H1 (cell line): ENCODE measurements around the gene SERINC5. TPM values are rescaled to one million over a fixed set of nuclear protein-coding genes. Genes with fewer than 3 reads are reported as not detected.

Source experiments
- CTCF ChIA-PET: fragments of 300-600 bp; sonication (Branson Sonifier 250); formaldehyde crosslinking; loops from one replicate; lab custom pipeline; 2021; ENCODE audit not compliant: partially characterized antibody; lab: Charles Lee
- POLR2A ChIA-PET: fragments of 300-600 bp; sonication (Branson Sonifier 250); formaldehyde crosslinking; loops from one replicate; lab custom pipeline; 2021; ENCODE audit warnings: inconsistent platforms; ENCODE audit not compliant: partially characterized antibody; lab: Charles Lee
- DNase-seq, 2 experiments: peaks; one replicate each; pipeline versions ENCODE4 v3.0.0 to v3.0.0-alpha.2; 2010 to 2022; ENCODE audit warnings: low spot score in 2 of 2, low read depth in 1 of 2, mixed read lengths in 1 of 2
- FAIRE-seq: peaks from 2 replicates; lab custom pipeline; 2011; peaks lifted over from hg19 to GRCh38; lab: Jason Lieb, UNC
- H2AFZ ChIP-seq: 2 replicates; pipeline ENCODE4 v1.8.1; 2012; ENCODE audit warnings: low read length, inconsistent platforms
- H2AK5ac ChIP-seq: 2 replicates; pipeline ENCODE4 v1.6.1; 2013; ENCODE audit warnings: low read depth, low read length
- H2BK120ac ChIP-seq: replicated peaks from 2 replicates; pipeline ENCODE3; 2013; ENCODE audit warnings: low read depth, low read length, inconsistent platforms
- H2BK12ac ChIP-seq: 2 replicates; pipeline ENCODE4 v1.6.1; 2013; ENCODE audit warnings: low read depth, low read length
- H2BK15ac ChIP-seq: 2 replicates; pipeline ENCODE4 v1.6.1; 2013; ENCODE audit warnings: low read length
- H2BK20ac ChIP-seq: 2 replicates; pipeline ENCODE4 v1.6.1; 2013; ENCODE audit warnings: low read length
- H2BK5ac ChIP-seq: 2 replicates; pipeline ENCODE4 v1.6.1; 2013; ENCODE audit warnings: low read depth, low read length
- H3K14ac ChIP-seq: 2 replicates; pipeline ENCODE4 v1.6.1; 2013; ENCODE audit warnings: inconsistent platforms; ENCODE audit not compliant: insufficient read length
- H3K18ac ChIP-seq: 2 replicates; pipeline ENCODE4 v1.6.1; 2013; ENCODE audit warnings: low read length; ENCODE audit errors: extremely low read depth
- H3K23ac ChIP-seq: 2 replicates; pipeline ENCODE4 v1.6.1; 2013; ENCODE audit warnings: inconsistent platforms; ENCODE audit not compliant: insufficient read length
- H3K23me2 ChIP-seq: 2 replicates; pipeline ENCODE4 v1.6.1; 2013; ENCODE audit warnings: low read depth, low read length
- H3K27ac ChIP-seq: 2 replicates; pipeline ENCODE4 v1.6.1; 2011; ENCODE audit warnings: low read depth, low read length, inconsistent platforms
- H3K27me3 ChIP-seq, 4 experiments: replicated peaks in 1 of 4; 1 replicate in 1 of 4; 2 replicates in 3 of 4; pipeline versions ENCODE4 v1.6.1 to v1.8.1; 2011 to 2013; ENCODE audit warnings: low read length in 3 of 4, mild to moderate bottlenecking in 3 of 4, inconsistent platforms in 2 of 4, mixed read lengths in 2 of 4, moderate library complexity in 1 of 4; ENCODE audit not compliant: control insufficient read depth in 3 of 4, insufficient read depth in 3 of 4; ENCODE audit errors: extremely low read depth in 1 of 4
- H3K36me3 ChIP-seq, 4 experiments: 2 replicates each; pipeline versions ENCODE4 v1.6.1 to v1.8.1; 2011 to 2013; ENCODE audit warnings: mild to moderate bottlenecking in 4 of 4, low read length in 3 of 4, moderate library complexity in 2 of 4, control low read depth in 1 of 4, inconsistent platforms in 1 of 4; ENCODE audit not compliant: insufficient read depth in 4 of 4, control insufficient read depth in 2 of 4
- H3K4ac ChIP-seq: replicated peaks from 2 replicates; pipeline ENCODE3; 2013; ENCODE audit warnings: low read length, low read depth, mixed read lengths, inconsistent platforms; ENCODE audit not compliant: insufficient read length
- H3K4me1 ChIP-seq, 4 experiments: replicated peaks in 1 of 4; 1 replicate in 1 of 4; 2 replicates in 3 of 4; pipeline versions ENCODE4 v1.6.1 to v1.8.1; 2011 to 2013; ENCODE audit warnings: low read length in 3 of 4, inconsistent platforms in 2 of 4, mixed read lengths in 1 of 4; ENCODE audit not compliant: insufficient read depth in 4 of 4, control insufficient read depth in 3 of 4
- H3K4me2 ChIP-seq, 2 experiments: 2 replicates each; pipeline versions ENCODE4 v1.6.1 to v1.8.1; 2011 to 2013; ENCODE audit warnings: low read depth in 2 of 2, low read length in 2 of 2, control low read depth in 1 of 2, inconsistent platforms in 1 of 2, mild to moderate bottlenecking in 1 of 2; ENCODE audit not compliant: insufficient read depth in 1 of 2
- H3K4me3 ChIP-seq, 4 experiments: fragments of 200-600, 300-600 bp in 1 of 4; sonication (generic), shearing (Covaris generic), sonication (Bioruptor Twin) in 1 of 4; 2 replicates each; pipeline versions ENCODE4 v1.5.1 to v1.8.1; 2011 to 2016; ENCODE audit warnings: low read length in 4 of 4, low read depth in 3 of 4, control low read depth in 2 of 4, inconsistent platforms in 2 of 4, mild to moderate bottlenecking in 2 of 4, mixed read lengths in 1 of 4, moderate library complexity in 1 of 4; ENCODE audit not compliant: insufficient read depth in 2 of 4; ENCODE audit errors: extremely low read depth in 1 of 4
- H3K56ac ChIP-seq: replicated peaks from 2 replicates; pipeline ENCODE3; 2013; ENCODE audit warnings: low read depth, mild to moderate bottlenecking, mixed read lengths, low read length, inconsistent platforms; ENCODE audit not compliant: insufficient read length
- H3K79me1 ChIP-seq: 2 replicates; pipeline ENCODE4 v1.6.1; 2013; ENCODE audit warnings: low read depth, low read length, control low read depth
- H3K79me2 ChIP-seq, 2 experiments: 2 replicates each; pipeline versions ENCODE4 v1.6.1 to v1.8.1; 2012 to 2013; ENCODE audit warnings: low read length in 2 of 2, mild to moderate bottlenecking in 2 of 2, inconsistent platforms in 1 of 2; ENCODE audit not compliant: insufficient read depth in 2 of 2, control insufficient read depth in 1 of 2
- H3K9ac ChIP-seq, 4 experiments: replicated peaks in 1 of 4; 1 replicate in 1 of 4; 2 replicates in 3 of 4; pipeline versions ENCODE4 v1.6.1 to v1.8.1; 2011 to 2013; ENCODE audit warnings: low read depth in 3 of 4, low read length in 3 of 4, control low read depth in 2 of 4, mild to moderate bottlenecking in 2 of 4, moderate library complexity in 2 of 4, inconsistent platforms in 1 of 4; ENCODE audit errors: extremely low read depth in 1 of 4
- H3K9me3 ChIP-seq, 2 experiments: 2 replicates each; pipeline versions ENCODE4 v1.6.1 to v1.8.1; 2012 to 2013; ENCODE audit warnings: mild to moderate bottlenecking in 2 of 2, moderate library complexity in 2 of 2, control low read depth in 1 of 2, inconsistent platforms in 1 of 2, low read depth in 1 of 2, low read length in 1 of 2, mixed read lengths in 1 of 2; ENCODE audit not compliant: insufficient read depth in 2 of 2
- H4K20me1 ChIP-seq, 2 experiments: replicated peaks in 1 of 2; 2 replicates each; pipeline versions ENCODE3 to v1.8.1; 2011 to 2013; ENCODE audit warnings: inconsistent platforms in 2 of 2, low read length in 2 of 2, mild to moderate bottlenecking in 1 of 2; ENCODE audit not compliant: insufficient read depth in 2 of 2, control insufficient read depth in 1 of 2
- H4K5ac ChIP-seq: 2 replicates; pipeline ENCODE4 v1.6.1; 2013; ENCODE audit warnings: low read length, low read depth, mixed read lengths, inconsistent platforms; ENCODE audit not compliant: insufficient read length
- H4K8ac ChIP-seq: 2 replicates; pipeline ENCODE4 v1.8.0; 2013; ENCODE audit warnings: mild to moderate bottlenecking, moderate library complexity, low read length, inconsistent platforms; ENCODE audit not compliant: insufficient read depth; ENCODE audit errors: extremely low read depth
- H4K91ac ChIP-seq: replicated peaks from 2 replicates; pipeline ENCODE3; 2013; ENCODE audit warnings: low read length, mixed read lengths, inconsistent platforms; ENCODE audit not compliant: insufficient read length
- ASH2L ChIP-seq: fragments of 200-600, 300-600 bp; sonication (generic); IDR thresholded peaks from one replicate; pipeline ENCODE4 v1.7.1; 2017; ENCODE audit warnings: low read length
- CTBP2 ChIP-seq: IDR thresholded peaks from 2 replicates; pipeline ENCODE4 v1.7.0; 2011; ENCODE audit warnings: borderline replicate concordance, mild to moderate bottlenecking, moderate library complexity, mixed read lengths, low read length; ENCODE audit not compliant: insufficient read depth, insufficient read length
- FOSL1 ChIP-seq: IDR thresholded peaks from 2 replicates; pipeline ENCODE4 v1.6.1; 2011; ENCODE audit warnings: mild to moderate bottlenecking, low read depth, low read length, moderate library complexity; ENCODE audit not compliant: insufficient read depth
- KDM5A ChIP-seq: fragments of 200-600 bp; IDR thresholded peaks from 2 replicates; pipeline ENCODE4 v1.7.1; 2012; ENCODE audit warnings: mild to moderate bottlenecking, low read length, inconsistent platforms, mixed read lengths
- NANOG ChIP-seq: IDR thresholded peaks from 2 replicates; pipeline ENCODE4 v1.6.1; 2011; ENCODE audit warnings: low read length, low read depth, mild to moderate bottlenecking, inconsistent platforms; ENCODE audit not compliant: insufficient read depth, poor library complexity, severe bottlenecking
- POLR2AphosphoS5 ChIP-seq: IDR thresholded peaks from 2 replicates; pipeline ENCODE4 v1.6.1; 2011; ENCODE audit warnings: low read depth, low read length
- RAD21 ChIP-seq, 2 experiments: IDR thresholded peaks in 1 of 2; conservative IDR thresholded peaks in 1 of 2; 2 replicates each; pipeline ENCODE4 v1.6.1; 2011; ENCODE audit warnings: low read depth in 2 of 2, low read length in 2 of 2, improper control_type of control experiment in 1 of 2, inconsistent platforms in 1 of 2, mild to moderate bottlenecking in 1 of 2, moderate library complexity in 1 of 2
- RXRA ChIP-seq: IDR thresholded peaks from 2 replicates; pipeline ENCODE4 v1.6.1; 2011; ENCODE audit warnings: low read depth, mild to moderate bottlenecking, low read length, moderate library complexity; ENCODE audit not compliant: insufficient read depth
- SP1 ChIP-seq: IDR thresholded peaks from 2 replicates; pipeline ENCODE4 v1.6.1; 2011; ENCODE audit warnings: low read depth, low read length
- SRF ChIP-seq: IDR thresholded peaks from 2 replicates; pipeline ENCODE4 v1.6.1; 2011; ENCODE audit warnings: mild to moderate bottlenecking, low read depth, low read length, moderate library complexity
- TBP ChIP-seq: IDR thresholded peaks from 2 replicates; pipeline ENCODE4 v1.6.1; 2011; ENCODE audit warnings: low read depth, low read length, improper control_type of control experiment
- WGBS, 2 experiments: shearing (Covaris generic) in 1 of 2; methylation state at CpG; one replicate each; pipeline versions ENCODE4 v1.1.6 to v1.1.7; 2013 to 2015; ENCODE audit warnings: low lambda C conversion rate in 2 of 2, mixed read lengths in 2 of 2, inconsistent platforms in 1 of 2, low coverage in 1 of 2, missing lambda C conversion rate in 1 of 2; ENCODE audit not compliant: insufficient replicate concordance in 2 of 2, insufficient coverage in 1 of 2, insufficient read length in 1 of 2; ENCODE audit errors: extremely low coverage in 1 of 2, missing lambda C conversion rate in 1 of 2; 5-methylcytosine and 5-hydroxymethylcytosine counted together
- polyA plus RNA-seq, 7 experiments: library from polyadenylated mRNA; depleted of rRNA in 3 of 7; stranded (reverse) in 5 of 7; unstranded in 2 of 7; fragments of >200 nt in 5 of 7; fragments of 200-250 nt in 2 of 7; gene quantifications; 1 replicate in 5 of 7; 2 replicates in 1 of 7; 4 replicates in 1 of 7; pipeline versions ENCODE4 v1.2.1 to v1.2.3, GENCODE V29; 2011 to 2013; ENCODE audit warnings: missing spikeins in 2 of 7, mixed read lengths in 2 of 7
- total RNA-seq: library from RNA; stranded (reverse); fragmentation: NEBNext Ultra II Directional; extraction: Animal tissue kit (Norgen Biotek cat#: 25700); gene quantifications from 2 replicates; pipeline ENCODE4 v1.2.1, GENCODE V29; 2021
- TF ChIP-seq, protein P1 (sequence below): IDR thresholded peaks from 2 replicates; pipeline ENCODE4 v1.6.1; 2012; ENCODE audit warnings: low read length, inconsistent platforms

SERINC5 gene
- total and polyA plus RNA-seq, 2 of the 8 experiments (the other 6 are each of a cell fraction or from before 2014, with no cell fraction given): 32.2 to 149 TPM

DNA sequence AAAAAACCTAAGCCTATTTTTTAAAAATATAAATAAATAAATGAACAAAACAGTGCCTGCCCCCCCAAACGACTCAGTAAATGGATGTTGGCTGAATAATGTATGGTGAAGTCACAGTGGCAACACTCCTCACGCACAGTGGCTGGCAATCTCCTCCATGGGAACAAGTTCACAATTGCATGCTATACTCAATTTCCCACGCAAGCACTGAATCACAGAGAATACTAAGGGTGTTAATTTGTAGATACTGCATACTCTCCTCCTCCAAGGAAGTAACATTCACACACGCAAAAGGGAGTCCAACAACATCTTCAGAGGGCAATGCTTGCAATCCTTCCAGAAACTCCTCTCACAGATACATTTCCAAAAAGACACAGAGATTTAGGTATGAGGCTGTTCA is 47.5 kb downstream of the SERINC5 start:
- Histone ChIP-seq H2AFZ (no peak overlapping the region), H2BK120ac (no peak overlapping the region), H3K4me3 (no peak overlapping the region), H4K20me1 (peaks cover 7 to 18% of the 10 kb centered on the region in 2 experiments), H3K27ac (no peak overlapping the region), H2BK5ac (no peak overlapping the region), H3K4me1 (peaks cover 0 to 15% (median 4%) of the 10 kb centered on the region in 4 experiments; a peak in 5 of 7 replicates), H2BK20ac (no peak overlapping the region), H3K9me3 (no peaks in the 10 kb centered on the region), H3K18ac (no peak overlapping the region), H3K4me2 (no peak overlapping the region), H2AK5ac (no peak overlapping the region), H3K79me2 (peaks cover 34 to 94% of the 10 kb centered on the region in 2 experiments), H3K27me3 (no peaks in the 10 kb centered on the region), H3K23me2 (no peaks in the 10 kb centered on the region), H4K8ac (no peak overlapping the region), H3K23ac (no peak overlapping the region), H2BK12ac (no peak overlapping the region), H3K4ac (no peak overlapping the region), H3K9ac (no peak overlapping the region), H3K79me1 (peaks cover 25% of the 10 kb centered on the region), H3K36me3 (peaks cover 0 to 3% (median 1%) of the 10 kb centered on the region in 4 experiments; a peak in 3 of 8 replicates), H3K56ac (no peak overlapping the region), H3K14ac (no peak overlapping the region), H4K5ac (no peak overlapping the region), H2BK15ac (no peak overlapping the region), H4K91ac (no peak overlapping the region)
- no peak for DNase-seq
- FAIRE-seq: no peak
- ChIA-PET POLR2A (no interaction called here), CTCF (no interaction called here)
- TF ChIP-seq, protein P1, sequence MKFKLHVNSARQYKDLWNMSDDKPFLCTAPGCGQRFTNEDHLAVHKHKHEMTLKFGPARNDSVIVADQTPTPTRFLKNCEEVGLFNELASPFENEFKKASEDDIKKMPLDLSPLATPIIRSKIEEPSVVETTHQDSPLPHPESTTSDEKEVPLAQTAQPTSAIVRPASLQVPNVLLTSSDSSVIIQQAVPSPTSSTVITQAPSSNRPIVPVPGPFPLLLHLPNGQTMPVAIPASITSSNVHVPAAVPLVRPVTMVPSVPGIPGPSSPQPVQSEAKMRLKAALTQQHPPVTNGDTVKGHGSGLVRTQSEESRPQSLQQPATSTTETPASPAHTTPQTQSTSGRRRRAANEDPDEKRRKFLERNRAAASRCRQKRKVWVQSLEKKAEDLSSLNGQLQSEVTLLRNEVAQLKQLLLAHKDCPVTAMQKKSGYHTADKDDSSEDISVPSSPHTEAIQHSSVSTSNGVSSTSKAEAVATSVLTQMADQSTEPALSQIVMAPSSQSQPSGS: no peak
- TF ChIP-seq RAD21 (IDR thresholded peaks at IDR 0.05 in 1 of 2, conservative IDR thresholded peaks at IDR 0.05 in 1 of 2; ENCODE audit: low read depth in 2 of 2, low read length in 2 of 2) (no peak), POLR2AphosphoS5 (no peak), NANOG (no peak), SRF (no peak), CTBP2 (no peak), TBP (no peak), SP1 (no peak), RXRA (no peak), KDM5A (no peak), ASH2L (no peak), FOSL1 (no peak)
- 78% methylated on average over 4 of the region's 4 CpGs; no CpG with 5 or more reads in 1 of the 2 experiments for WGBS, 2 experiments
